Limb (tissue), 2 donors: Measurements from ENCODE around the gene CLASP1.
"Not testable (repeated sequence)": the region's sequence is repeated elsewhere in the genome, so short reads cannot be mapped to it uniquely, and the experiment has no call there.

Experiments
- DNase-seq, 2 donors: peaks; one replicate each; pipeline ENCODE4 v3.0.0-alpha.2; 2016; ENCODE audit errors: extremely low spot score in 2 of 2

Gene CLASP1

DNA sequence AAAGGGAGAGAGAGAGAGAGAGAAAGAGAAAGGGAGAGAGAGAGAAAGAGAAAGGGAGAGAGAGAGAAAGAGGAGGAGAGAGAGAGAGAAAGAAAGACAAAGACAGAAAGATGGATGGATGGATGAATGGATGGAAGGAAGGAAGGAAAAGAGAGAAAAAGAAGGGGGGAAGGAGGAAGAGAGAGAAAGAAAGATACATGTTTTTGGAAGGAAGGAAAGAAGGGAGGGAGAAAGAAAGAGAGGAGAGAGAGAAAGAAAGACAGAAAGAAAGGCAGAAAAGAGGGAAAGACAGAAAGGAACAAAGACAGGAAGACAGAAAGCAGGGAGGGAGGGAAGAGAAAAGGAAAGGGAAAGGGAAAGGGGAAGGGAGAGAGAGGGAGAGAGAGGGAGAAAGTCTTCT lies 67.0 kb downstream of the CLASP1 start:
- no peak for DNase-seq

GRCh38 chr2:121579309-121579708 lies 70.0 kb downstream of the CLASP1 start:
- DNase-seq, result no peak

DNA sequence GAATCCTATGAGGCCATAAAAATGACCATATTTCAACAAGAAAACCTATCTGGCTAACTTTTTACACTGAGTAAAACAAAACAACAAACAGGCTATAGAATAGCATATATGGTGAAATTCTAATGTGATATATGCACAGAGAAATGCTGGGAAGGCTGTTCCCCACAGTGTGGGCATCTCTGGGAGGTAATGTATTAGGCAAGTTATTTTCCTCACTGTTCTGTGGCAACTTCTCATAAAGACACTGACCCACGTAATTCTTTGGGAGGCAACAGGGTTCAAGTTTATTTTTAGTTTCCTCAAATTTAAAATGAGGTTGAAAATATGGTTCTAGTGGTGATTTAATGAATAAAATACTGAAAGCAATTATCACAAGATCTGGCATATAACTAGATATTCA lies 71.9 kb downstream of the CLASP1 start:
- DNase-seq, result no peak

DNA sequence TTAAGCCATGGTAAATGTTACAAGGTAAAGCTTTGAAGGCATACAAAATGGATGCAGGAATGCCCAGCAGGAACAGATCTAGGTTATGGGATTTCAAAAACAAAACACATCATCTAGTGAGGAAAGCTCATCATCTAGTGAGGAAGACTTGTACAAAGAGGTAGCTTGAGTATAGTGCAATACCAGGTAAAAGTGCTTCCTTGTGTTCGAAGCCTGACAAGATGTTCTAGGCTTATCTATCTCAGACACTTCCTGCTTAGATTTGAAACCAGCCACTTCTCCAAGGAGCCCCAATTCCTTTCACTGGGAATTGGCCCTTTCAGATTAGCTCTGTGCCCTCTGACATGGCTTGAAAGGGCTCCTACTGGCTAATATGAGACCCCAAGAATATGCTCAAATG lies 73.0 kb downstream of the CLASP1 start:
- no peak for DNase-seq

DNA sequence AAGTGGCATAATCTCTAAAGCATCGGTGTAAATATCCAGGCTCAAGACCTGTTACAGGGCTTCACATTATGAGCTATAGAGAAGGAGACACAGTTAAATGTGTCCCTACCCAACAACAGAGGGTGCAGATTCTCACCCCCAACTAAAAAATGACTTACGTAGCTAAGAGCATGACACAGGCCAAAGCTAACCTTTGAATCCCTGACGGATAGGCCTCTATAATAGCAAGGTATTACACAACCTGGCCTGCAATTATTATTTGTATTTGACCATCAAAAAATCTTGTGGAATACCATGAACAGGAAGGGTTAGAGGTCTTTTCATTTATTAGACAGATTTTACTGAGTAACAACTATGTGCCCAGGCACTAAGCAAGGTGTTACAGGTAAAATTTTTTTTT lies 73.5 kb downstream of the CLASP1 start:
- DNase-seq, result no peak

GRCh38 chr2:121570667-121571055 lies 78.6 kb downstream of the CLASP1 start:
- no peak for DNase-seq

DNA sequence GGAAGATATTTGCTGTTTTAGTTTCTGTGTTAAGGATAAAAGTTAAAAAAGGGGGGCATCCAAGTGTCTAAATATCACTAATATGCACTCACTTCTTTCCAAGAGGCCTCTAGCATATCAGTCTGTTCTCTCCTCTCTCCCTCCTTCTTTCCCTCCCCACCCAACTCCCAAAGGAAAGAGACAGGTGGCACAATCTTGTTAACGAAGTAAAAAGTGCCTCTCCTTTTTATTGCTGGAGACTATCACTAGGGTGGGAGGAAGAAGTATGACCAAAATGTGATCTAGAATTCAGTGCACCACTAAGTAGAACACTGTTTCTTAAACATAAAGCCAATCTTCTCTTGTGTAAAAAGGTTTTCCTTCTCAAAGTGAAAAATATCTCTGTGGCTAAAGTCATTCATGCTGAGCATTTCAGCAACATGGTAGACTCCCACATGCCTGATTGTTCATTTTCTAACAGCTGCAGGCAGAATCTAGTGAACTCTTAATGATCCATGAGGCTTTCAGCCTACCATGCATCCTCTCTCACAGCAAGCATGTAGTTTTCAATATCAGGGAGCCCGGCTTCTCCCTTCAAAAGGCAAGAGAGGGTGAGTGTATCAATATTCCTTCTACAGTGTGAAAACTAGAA lies 79.1 kb downstream of the CLASP1 start:
- no peak for DNase-seq

DNA sequence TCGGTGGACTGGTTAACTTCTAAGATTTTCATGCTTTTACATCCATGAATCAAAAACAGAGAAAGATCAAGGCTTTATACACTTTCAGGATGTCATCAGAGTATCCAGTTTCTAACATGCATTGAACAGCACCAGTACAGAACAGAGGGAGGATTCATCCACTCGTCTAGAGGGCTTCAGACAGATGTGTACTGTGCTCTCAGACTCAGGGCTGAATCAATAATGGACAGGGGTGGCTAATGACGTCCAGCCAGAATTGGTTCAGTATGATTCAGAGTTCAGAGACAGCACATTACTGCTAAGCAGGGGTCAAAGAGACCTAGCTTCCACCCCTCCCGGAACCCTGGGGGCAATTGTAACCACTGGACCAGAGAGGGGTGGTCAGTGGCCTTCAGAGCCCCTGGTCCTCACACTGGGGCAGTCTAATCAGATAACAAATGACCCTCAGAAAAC lies 81.3 kb downstream of the CLASP1 start:
- DNase-seq, result no peak

GRCh38 chr2:121567452-121567851 lies 81.8 kb downstream of the CLASP1 start:
- no peak for DNase-seq

GRCh38 chr2:121565389-121566250 lies 83.6 kb downstream of the CLASP1 start:
- DNase-seq, result peak; percentile 46 to 47

GRCh38 chr2:121564905-121565304 lies 84.4 kb downstream of the CLASP1 start:
- DNase-seq, result no peak

DNA sequence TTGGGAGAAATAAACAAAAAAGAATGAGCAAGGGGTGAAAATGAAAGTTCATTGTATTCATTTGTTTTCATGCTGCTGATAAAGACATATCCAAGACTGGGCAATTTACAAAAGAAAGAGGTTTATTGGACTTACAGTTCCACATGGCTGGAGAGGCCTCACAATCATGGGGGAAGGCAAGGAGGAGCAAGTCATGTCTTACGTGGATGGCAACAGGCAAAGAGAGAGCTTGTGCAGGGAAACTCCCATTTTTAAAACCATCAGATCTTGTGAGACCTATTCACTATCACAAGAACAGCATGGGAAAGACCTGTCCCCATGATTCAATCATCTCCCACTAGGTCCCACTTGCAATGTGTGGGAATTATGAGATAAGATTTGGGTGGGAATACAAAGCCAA lies 85.5 kb downstream of the CLASP1 start:
- not testable (repeated sequence) for DNase-seq

- no peak for DNase-seq
These were observed 86.7 kb downstream of the CLASP1 start for GRCh38 chr2:121562269-121563176.

DNA sequence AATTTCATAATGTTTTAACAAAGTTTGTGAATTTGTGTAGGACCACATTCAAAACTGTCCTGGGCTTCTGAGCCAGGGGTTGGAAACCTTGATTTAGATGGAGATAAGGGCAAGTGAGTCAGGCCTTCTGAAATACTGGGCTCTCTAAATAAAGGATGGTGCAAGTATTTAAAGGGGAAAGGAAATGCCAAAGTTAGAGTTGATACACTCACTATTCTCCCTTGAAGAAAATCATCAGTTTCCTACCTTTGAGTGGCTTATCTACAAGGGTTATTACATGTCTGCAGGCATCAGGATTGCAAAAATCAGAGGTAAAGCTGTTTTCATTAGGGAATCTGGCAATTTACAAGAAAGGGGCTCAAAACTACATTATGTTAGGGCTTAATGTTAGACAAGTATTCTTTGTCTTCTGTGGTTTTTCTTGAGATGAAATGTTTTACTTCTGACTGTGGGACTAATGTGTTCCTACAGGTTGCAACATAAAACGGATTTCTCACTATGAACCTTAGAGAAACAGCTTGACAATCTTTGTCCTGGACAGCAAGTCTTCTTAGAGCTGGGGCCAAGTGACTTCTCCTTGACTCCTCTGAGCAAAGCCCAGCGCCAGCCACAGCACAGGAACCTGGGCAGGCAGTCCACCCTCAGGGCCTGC lies 87.5 kb downstream of the CLASP1 start:
- no peak for DNase-seq

- DNase-seq, result no peak
These were observed 90.9 kb downstream of the CLASP1 start for GRCh38 chr2:121558329-121558728.

DNA sequence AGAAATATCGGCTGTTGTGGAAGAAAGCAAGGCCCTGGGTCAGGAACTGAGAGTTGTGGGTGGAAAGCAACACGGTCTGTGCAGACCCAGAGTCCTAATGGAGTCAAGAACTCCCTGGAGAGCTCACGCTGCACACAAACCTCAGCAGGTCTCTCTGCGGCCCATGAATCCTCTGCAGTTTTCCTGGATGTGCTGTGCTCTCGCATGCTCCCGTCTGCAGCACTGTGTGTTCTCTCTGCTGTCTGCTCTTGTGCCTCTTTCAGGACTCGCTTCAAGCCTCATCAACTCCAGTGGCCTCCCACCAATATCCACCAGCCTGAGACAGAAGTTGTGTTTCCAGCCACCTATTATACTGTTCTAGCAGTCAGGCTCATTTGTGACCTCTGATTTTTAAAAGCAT lies 94.3 kb downstream of the CLASP1 start:
- DNase-seq, result no peak

DNA sequence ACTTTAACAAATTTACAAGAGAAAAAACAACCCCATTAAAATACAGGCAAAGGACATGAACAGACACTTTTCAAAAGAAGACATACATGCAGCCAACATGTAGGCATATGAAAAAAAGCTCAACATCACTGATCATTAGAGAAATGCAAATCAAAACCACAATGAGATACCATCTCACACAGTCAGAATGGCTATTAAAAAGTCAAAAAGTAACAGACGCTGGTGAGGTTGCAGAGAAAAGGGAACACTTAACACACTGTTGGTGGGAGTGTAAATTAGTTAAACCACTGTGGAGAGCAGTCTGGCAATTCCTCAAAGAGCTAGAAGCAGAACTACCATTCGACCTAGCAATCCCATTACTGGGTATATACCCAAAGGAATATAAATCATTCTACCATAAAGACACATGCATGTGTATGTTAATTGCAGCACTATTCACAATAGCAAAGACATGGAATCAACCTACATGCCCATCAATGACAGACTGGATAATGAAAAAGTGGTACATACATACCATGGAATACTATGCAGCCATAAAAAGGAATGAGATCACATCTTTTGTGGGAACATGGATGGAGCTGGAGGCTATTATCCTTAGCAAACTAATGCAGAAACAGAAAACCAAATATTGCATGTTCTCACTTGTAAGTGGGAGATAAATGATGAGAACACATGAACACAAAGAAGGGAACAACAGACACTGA lies 96.6 kb downstream of the CLASP1 start:
- not testable (repeated sequence) for DNase-seq

DNA sequence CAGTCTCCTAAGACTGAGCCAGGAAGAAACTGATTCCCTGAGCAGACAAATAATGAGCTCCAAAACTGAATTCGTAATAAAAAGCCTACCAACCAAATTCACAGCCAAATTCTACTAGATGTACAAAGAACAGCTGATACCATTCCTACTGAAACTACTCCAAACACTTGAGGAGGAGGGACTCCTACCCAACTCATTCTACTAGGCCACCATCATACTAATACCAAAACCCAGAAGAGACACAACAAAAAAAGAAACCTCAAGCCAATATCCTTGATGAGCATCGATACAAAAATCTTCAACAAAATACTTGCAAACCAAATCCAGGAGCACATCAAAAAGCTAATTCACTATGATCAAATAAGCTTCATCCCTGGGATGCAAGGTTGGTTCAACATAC lies 98.6 kb downstream of the CLASP1 start:
- no peak for DNase-seq

- no peak for DNase-seq
These were observed 101.6 kb downstream of the CLASP1 start for GRCh38 chr2:121547646-121548045.

DNA sequence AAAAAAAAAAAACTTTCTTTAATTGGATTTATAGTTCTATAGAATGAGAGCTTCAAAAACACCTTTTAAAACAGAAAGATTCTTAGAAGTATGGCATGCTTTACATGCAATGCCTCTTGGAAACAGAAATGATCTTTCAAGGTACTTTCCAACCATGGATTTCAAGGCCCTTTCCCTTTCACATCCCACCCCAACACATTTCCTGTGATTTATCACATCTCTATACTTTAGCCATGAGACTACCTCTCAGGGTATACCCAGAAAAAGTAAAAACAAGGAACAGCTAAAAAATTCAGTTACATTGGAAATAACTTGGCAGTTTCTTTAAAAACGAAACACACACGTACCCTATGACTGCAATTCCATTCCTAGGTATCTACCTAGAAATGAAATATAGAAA lies 103.3 kb downstream of the CLASP1 start:
- DNase-seq, result no peak

GRCh38 chr2:121545257-121545656 lies 104.0 kb downstream of the CLASP1 start:
- no peak for DNase-seq
